HG03060 (cell line): ENCODE results near the gene KLRK1.
"Not testable (repeated sequence)": the region's sequence is repeated elsewhere in the genome, so short reads cannot be mapped to it uniquely, and the experiment has no call there.

ENCODE experiments used
- ATAC-seq: cut with Tn5 transposase; IDR thresholded peaks from one replicate; pipeline ENCODE4 v1.9.1; 2021; ENCODE audit warnings: low read depth, moderate number of reproducible peaks; ENCODE audit not compliant: unreplicated experiment

KLRK1 gene

GRCh38 chr12:10363914-10364814 lies 25.7 kb downstream of the KLRK1 start:
- ATAC-seq, result peak; percentile 67

GRCh38 chr12:10363658-10363913 lies 26.3 kb downstream of the KLRK1 start:
- no peak for ATAC-seq

GRCh38 chr12:10362828-10363657 lies 26.8 kb downstream of the KLRK1 start:
- no peak for ATAC-seq

GRCh38 chr12:10362325-10362724 lies 27.5 kb downstream of the KLRK1 start:
- ATAC-seq, result no peak

- ATAC-seq, result no peak
Measured at GRCh38 chr12:10361622-10362021, 28.2 kb downstream of the KLRK1 start.

- ATAC-seq, result no peak
Measured at GRCh38 chr12:10361084-10361483, 28.8 kb downstream of the KLRK1 start.

- ATAC-seq, result no peak
Measured at GRCh38 chr12:10358969-10359368, 30.9 kb downstream of the KLRK1 start.

- no peak for ATAC-seq
Measured at GRCh38 chr12:10358131-10358530, 31.7 kb downstream of the KLRK1 start.

- ATAC-seq, result no peak
Measured at GRCh38 chr12:10354502-10354901, 35.3 kb downstream of the KLRK1 start.

- no peak for ATAC-seq
Measured at GRCh38 chr12:10354071-10354470, 35.8 kb downstream of the KLRK1 start.

- ATAC-seq, result not testable (repeated sequence)
Measured at GRCh38 chr12:10351457-10351856, 38.4 kb downstream of the KLRK1 start.

GRCh38 chr12:10341892-10342509 lies 47.8 kb downstream of the KLRK1 start:
- ATAC-seq, result no peak

- not testable (repeated sequence) for ATAC-seq
Measured at GRCh38 chr12:10340946-10341345, 48.9 kb downstream of the KLRK1 start.

GRCh38 chr12:10339053-10339840 lies 50.6 kb downstream of the KLRK1 start:
- no peak for ATAC-seq

GRCh38 chr12:10338470-10338869 lies 51.4 kb downstream of the KLRK1 start:
- not testable (repeated sequence) for ATAC-seq

GRCh38 chr12:10336196-10336595 lies 53.6 kb downstream of the KLRK1 start:
- ATAC-seq, result not testable (repeated sequence)

GRCh38 chr12:10331642-10332239 lies 58.1 kb downstream of the KLRK1 start:
- no peak for ATAC-seq

- not testable (repeated sequence) for ATAC-seq
Measured at GRCh38 chr12:10328691-10329090, 61.1 kb downstream of the KLRK1 start.
